ENCODE measurements around the gene GOLT1A. TPM values are rescaled to one million over a fixed set of nuclear protein-coding genes. Genes with fewer than 3 reads are reported as not detected.

GOLT1A gene
- total and polyA plus RNA-seq, 4 donors, result 14.1 to 103 (median 52.7) TPM

DNA sequence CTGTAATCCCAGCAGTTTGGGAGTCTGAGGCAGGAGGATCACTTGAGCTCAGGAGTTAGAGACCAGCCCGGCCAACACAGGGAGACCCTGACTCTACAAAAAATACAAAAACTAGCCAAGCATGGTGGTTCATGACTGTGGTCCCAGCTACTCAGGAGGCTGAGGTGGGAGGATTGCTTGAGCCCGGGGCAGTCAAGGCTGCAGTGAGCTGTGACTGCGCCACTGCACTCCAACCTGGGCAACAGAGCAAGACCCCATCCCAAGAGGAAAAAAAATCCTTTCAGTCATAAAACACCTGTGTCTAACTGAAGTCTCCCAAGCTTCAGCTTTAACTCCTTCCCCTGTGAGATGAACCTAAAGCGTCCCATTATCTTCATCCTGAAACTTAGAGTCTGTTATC is 33.1 kb upstream of the GOLT1A start (continued):
- TF ChIP-seq GABPA (IDR thresholded peaks at IDR 0.05 in 1 of 2, conservative IDR thresholded peaks at IDR 0.05 in 1 of 2), result no peak
- TF ChIP-seq, protein P1, sequence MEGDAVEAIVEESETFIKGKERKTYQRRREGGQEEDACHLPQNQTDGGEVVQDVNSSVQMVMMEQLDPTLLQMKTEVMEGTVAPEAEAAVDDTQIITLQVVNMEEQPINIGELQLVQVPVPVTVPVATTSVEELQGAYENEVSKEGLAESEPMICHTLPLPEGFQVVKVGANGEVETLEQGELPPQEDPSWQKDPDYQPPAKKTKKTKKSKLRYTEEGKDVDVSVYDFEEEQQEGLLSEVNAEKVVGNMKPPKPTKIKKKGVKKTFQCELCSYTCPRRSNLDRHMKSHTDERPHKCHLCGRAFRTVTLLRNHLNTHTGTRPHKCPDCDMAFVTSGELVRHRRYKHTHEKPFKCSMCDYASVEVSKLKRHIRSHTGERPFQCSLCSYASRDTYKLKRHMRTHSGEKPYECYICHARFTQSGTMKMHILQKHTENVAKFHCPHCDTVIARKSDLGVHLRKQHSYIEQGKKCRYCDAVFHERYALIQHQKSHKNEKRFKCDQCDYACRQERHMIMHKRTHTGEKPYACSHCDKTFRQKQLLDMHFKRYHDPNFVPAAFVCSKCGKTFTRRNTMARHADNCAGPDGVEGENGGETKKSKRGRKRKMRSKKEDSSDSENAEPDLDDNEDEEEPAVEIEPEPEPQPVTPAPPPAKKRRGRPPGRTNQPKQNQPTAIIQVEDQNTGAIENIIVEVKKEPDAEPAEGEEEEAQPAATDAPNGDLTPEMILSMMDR (IDR thresholded peaks at IDR 0.05; ENCODE audit: low read depth, low read length, missing input control), result no peak
- TF ChIP-seq RAD21 (IDR thresholded peaks at IDR 0.05), result no peak
- TF ChIP-seq SP1 (IDR thresholded peaks at IDR 0.05), result no peak

DNA sequence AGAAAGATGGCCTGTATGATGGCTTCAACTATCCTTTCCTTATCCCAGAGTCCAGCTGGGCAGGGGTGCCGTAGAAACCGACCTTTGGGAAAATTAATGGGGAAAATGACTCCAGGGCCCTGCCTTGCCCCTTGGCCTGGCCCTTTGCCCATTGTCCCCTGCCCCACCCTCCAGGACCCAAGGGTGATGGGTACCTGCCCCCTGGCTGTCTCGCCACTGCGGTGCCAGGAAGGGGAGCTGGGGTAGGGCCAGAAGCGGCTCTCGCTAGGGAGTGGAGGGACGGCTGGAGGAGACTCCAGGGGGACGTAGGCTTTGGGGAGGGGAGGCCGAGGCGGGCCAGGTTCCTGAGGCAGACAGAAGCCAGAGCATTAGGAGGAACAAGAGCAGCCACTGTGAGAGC is 29.1 kb upstream of the GOLT1A start:
- Histone ChIP-seq H3K27me3 (ENCODE audit: control insufficient read depth in 4 of 4, insufficient read depth in 4 of 4, low read length in 3 of 4) (no peaks in the 10 kb centered on the region), H3K4me3 (ENCODE audit: low read depth in 1 of 3, low read length in 3 of 3) (no peak overlapping the region), H3K36me3 (ENCODE audit: control insufficient read depth in 4 of 4, insufficient read depth in 3 of 4, low read depth in 1 of 4, low read length in 3 of 4) (peaks cover 3 to 60% (median 29%) of the 10 kb centered on the region in 4 donors), H3K9me3 (ENCODE audit: control insufficient read depth in 4 of 4, low read length in 3 of 4) (no peaks in the 10 kb centered on the region), H3K9ac (ENCODE audit: low read depth in 1 of 2, low read length in 2 of 2) (no peak overlapping the region), H3K27ac (ENCODE audit: low read depth in 1 of 2, low read length in 2 of 2) (no peak overlapping the region), H3K4me1 (ENCODE audit: control insufficient read depth in 4 of 4, insufficient read depth in 4 of 4, low read length in 3 of 4) (peaks cover 0 to 2% (median 0%) of the 10 kb centered on the region in 4 donors)
- DNase-seq (ENCODE audit: low spot score), result no peak
- TF ChIP-seq, protein P2, sequence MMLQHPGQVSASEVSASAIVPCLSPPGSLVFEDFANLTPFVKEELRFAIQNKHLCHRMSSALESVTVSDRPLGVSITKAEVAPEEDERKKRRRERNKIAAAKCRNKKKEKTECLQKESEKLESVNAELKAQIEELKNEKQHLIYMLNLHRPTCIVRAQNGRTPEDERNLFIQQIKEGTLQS (IDR thresholded peaks at IDR 0.05), result no peak
- TF ChIP-seq RXRA (IDR thresholded peaks at IDR 0.05) (no peak), JUND (IDR thresholded peaks at IDR 0.05) (no peak), YY1 (IDR thresholded peaks at IDR 0.05) (no peak), FOXA2 (IDR thresholded peaks at IDR 0.05) (no peak), SP1 (IDR thresholded peaks at IDR 0.05) (no peak), GABPA (IDR thresholded peaks at IDR 0.05 in 1 of 2, conservative IDR thresholded peaks at IDR 0.05 in 1 of 2) (no peak), RAD21 (IDR thresholded peaks at IDR 0.05) (no peak), EGR1 (IDR thresholded peaks at IDR 0.05; ENCODE audit: low read depth in 2 of 2) (no peak), FOXA1 (IDR thresholded peaks at IDR 0.05) (no peak)
- TF ChIP-seq, protein P1 (IDR thresholded peaks at IDR 0.05; ENCODE audit: low read depth, low read length, missing input control), result no peak
- TF ChIP-seq, protein P3, sequence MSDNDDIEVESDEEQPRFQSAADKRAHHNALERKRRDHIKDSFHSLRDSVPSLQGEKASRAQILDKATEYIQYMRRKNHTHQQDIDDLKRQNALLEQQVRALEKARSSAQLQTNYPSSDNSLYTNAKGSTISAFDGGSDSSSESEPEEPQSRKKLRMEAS (IDR thresholded peaks at IDR 0.05), result no peak
- TF ChIP-seq, protein P4, sequence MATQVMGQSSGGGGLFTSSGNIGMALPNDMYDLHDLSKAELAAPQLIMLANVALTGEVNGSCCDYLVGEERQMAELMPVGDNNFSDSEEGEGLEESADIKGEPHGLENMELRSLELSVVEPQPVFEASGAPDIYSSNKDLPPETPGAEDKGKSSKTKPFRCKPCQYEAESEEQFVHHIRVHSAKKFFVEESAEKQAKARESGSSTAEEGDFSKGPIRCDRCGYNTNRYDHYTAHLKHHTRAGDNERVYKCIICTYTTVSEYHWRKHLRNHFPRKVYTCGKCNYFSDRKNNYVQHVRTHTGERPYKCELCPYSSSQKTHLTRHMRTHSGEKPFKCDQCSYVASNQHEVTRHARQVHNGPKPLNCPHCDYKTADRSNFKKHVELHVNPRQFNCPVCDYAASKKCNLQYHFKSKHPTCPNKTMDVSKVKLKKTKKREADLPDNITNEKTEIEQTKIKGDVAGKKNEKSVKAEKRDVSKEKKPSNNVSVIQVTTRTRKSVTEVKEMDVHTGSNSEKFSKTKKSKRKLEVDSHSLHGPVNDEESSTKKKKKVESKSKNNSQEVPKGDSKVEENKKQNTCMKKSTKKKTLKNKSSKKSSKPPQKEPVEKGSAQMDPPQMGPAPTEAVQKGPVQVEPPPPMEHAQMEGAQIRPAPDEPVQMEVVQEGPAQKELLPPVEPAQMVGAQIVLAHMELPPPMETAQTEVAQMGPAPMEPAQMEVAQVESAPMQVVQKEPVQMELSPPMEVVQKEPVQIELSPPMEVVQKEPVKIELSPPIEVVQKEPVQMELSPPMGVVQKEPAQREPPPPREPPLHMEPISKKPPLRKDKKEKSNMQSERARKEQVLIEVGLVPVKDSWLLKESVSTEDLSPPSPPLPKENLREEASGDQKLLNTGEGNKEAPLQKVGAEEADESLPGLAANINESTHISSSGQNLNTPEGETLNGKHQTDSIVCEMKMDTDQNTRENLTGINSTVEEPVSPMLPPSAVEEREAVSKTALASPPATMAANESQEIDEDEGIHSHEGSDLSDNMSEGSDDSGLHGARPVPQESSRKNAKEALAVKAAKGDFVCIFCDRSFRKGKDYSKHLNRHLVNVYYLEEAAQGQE (IDR thresholded peaks at IDR 0.05), result no peak
- TF ChIP-seq, protein P5, sequence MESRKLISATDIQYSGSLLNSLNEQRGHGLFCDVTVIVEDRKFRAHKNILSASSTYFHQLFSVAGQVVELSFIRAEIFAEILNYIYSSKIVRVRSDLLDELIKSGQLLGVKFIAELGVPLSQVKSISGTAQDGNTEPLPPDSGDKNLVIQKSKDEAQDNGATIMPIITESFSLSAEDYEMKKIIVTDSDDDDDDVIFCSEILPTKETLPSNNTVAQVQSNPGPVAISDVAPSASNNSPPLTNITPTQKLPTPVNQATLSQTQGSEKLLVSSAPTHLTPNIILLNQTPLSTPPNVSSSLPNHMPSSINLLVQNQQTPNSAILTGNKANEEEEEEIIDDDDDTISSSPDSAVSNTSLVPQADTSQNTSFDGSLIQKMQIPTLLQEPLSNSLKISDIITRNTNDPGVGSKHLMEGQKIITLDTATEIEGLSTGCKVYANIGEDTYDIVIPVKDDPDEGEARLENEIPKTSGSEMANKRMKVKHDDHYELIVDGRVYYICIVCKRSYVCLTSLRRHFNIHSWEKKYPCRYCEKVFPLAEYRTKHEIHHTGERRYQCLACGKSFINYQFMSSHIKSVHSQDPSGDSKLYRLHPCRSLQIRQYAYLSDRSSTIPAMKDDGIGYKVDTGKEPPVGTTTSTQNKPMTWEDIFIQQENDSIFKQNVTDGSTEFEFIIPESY (IDR thresholded peaks at IDR 0.05), result no peak
- 97% methylated on average over 10 of the region's 10 CpGs for WGBS
